Frontal cortex (tissue), 4 donors: Measurements from ENCODE around the gene ANKRD28. TPM values are rescaled to one million over a fixed set of nuclear protein-coding genes. Genes with fewer than 3 reads are reported as not detected.

ENCODE experiments used
- DNase-seq, 2 donors: peaks; one replicate each; pipeline ENCODE4 v3.0.0; 2012; ENCODE audit warnings: low spot score in 2 of 2
- FAIRE-seq: peaks from 2 replicates; lab custom pipeline; 2012; peaks lifted over from hg19 to GRCh38; lab: Jason Lieb, UNC
- total RNA-seq: library from RNA; depleted of rRNA; stranded (reverse); fragments of >200 nt; gene quantifications from one replicate; pipeline ENCODE4 v1.2.3, GENCODE V29; 2014
- donor health status: control.
- donor health status: control.
- donor health status: control.

Gene ANKRD28
- total RNA-seq, 1 donor from 2014 or later, result 84.8 TPM

- FAIRE-seq, result no peak
- no peak for DNase-seq
Measured at GRCh38 chr3:15682561-15683185, 115.1 kb downstream of the ANKRD28 start.

- FAIRE-seq (no peak), DNase-seq (no peak)
Measured at GRCh38 chr3:15681668-15682067, 116.1 kb downstream of the ANKRD28 start.

- FAIRE-seq, result no peak
- DNase-seq, result no peak
Measured at GRCh38 chr3:15679306-15679705, 118.5 kb downstream of the ANKRD28 start.

GRCh38 chr3:15676259-15676658 lies 121.5 kb downstream of the ANKRD28 start:
- FAIRE-seq (no peak), DNase-seq (no peak)

GRCh38 chr3:15673536-15673935 lies 124.2 kb downstream of the ANKRD28 start:
- FAIRE-seq (no peak), DNase-seq (no peak)

GRCh38 chr3:15667484-15667883 lies 130.3 kb downstream of the ANKRD28 start:
- DNase-seq, result no peak
- no peak for FAIRE-seq

- FAIRE-seq (no peak), DNase-seq (no peak)
Measured at GRCh38 chr3:15666277-15666676, 131.5 kb downstream of the ANKRD28 start.

- no peak for FAIRE-seq
- no peak for DNase-seq
Measured at GRCh38 chr3:15665510-15666150, 132.1 kb downstream of the ANKRD28 start.

- DNase-seq (no peak), FAIRE-seq (no peak)
Measured at GRCh38 chr3:15664144-15664543, 133.6 kb downstream of the ANKRD28 start.

GRCh38 chr3:15660055-15660935 lies 137.5 kb downstream of the ANKRD28 start:
- FAIRE-seq, result no peak
- no peak for DNase-seq

- no peak for DNase-seq
- no peak for FAIRE-seq
Measured at GRCh38 chr3:15659254-15659975, 138.4 kb downstream of the ANKRD28 start.

GRCh38 chr3:15657016-15657415 lies 140.8 kb downstream of the ANKRD28 start:
- FAIRE-seq, result no peak

GRCh38 chr3:15656342-15656741 lies 141.4 kb downstream of the ANKRD28 start:
- no peak for FAIRE-seq
- DNase-seq, result no peak

More at GRCh38 chr3:15657016-15657415, 140.8 kb downstream of the ANKRD28 start:
- no peak for DNase-seq

GRCh38 chr3:15654891-15655290 lies 142.9 kb downstream of the ANKRD28 start:
- DNase-seq (peak in 1 of 2 donors; percentile 39), FAIRE-seq (no peak)

- FAIRE-seq (no peak), DNase-seq (no peak)
Measured at GRCh38 chr3:15654127-15654526, 143.7 kb downstream of the ANKRD28 start.

- no peak for DNase-seq
- no peak for FAIRE-seq
Measured at GRCh38 chr3:15653321-15653720, 144.5 kb downstream of the ANKRD28 start.

- no peak for DNase-seq
- no peak for FAIRE-seq
Measured at GRCh38 chr3:15651396-15651795, 146.4 kb downstream of the ANKRD28 start.

GRCh38 chr3:15649858-15650257 lies 147.9 kb downstream of the ANKRD28 start:
- DNase-seq, result no peak
- no peak for FAIRE-seq

- DNase-seq (no peak), FAIRE-seq (no peak)
Measured at GRCh38 chr3:15649341-15649740, 148.4 kb downstream of the ANKRD28 start.

GRCh38 chr3:15647611-15648167 lies 150.1 kb downstream of the ANKRD28 start:
- DNase-seq, result no peak
- FAIRE-seq, result no peak
